Activated effector memory CD4-positive, alpha-beta T cell treated with anti-CD3 and anti-CD28 coated beads, Interleukin-2, amount 50 U/mL, for 16 hours (primary cell): Measurements from ENCODE around the gene ETFBKMT.
A peak's percentile ranks its signal among the peaks of the same experiment; 100 is the strongest.
"Not testable (repeated sequence)": the region's sequence is repeated elsewhere in the genome, so short reads cannot be mapped to it uniquely, and the experiment has no call there.

Source experiments
- DNase-seq: peaks from one replicate; pipeline ENCODE4 v3.0.0-alpha.2; 2020

ETFBKMT gene

DNA sequence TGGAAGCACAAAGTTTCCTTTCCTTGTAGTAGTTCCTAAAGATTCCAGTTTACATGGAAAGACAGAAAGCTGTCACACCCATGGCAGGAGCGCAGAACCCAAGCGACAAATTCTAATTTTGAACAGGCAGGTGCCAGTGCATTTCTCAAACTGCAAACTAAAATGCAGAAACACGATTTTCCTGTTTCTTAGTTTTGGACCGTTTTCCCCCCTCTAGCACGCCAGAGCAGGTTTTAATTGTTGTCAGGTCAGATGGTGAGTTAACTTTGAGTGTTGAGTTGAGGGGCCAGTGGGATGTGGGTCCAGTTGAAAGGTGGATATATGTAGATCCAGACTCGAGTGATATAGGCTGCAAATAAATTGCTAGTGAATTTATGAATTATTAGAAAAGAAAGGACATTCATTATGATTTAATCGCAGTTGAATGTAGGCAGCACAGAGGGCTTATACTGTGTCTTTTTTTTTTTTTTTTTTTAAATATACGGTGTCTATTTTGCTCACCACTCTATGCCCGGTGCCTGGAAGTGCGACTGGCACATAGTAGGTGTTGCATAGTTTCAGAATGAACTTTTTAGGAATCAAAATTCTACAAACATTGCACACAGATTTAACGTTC is 909 bp upstream of the ETFBKMT start:
- DNase-seq = no peak

DNA sequence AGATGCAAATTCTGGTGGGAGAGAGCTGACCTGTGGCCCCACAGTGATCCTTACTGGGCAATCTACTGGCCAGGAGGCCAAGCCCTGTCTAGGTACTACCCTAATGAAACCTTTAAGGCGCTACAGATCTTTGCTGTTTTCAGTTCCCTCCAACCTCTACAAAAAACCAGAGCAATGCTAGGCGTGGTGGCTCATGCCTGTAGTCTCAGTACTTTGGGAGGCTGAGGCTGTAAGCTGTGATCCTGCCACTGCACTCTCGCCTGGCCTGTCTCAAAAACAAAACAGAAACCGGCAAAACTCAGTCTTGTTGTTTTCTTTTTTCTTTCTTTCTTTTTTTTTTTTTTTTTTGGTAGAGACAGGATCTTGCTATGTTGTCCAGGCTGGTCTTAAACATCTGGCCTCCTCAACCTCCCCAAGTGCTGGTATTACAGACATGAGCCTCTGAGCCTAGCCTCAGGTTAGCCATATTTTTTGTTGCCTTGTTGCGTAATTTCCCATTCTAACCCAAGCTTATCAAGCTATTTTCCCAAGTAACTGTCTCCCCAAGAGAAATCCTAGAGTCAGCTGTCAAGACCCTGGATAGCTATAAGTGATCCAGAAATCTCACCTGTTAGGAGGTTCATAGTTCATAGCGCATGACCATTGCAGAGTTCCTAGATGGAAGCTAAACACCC is 2.8 kb downstream of the ETFBKMT start:
- DNase-seq = no peak

DNA sequence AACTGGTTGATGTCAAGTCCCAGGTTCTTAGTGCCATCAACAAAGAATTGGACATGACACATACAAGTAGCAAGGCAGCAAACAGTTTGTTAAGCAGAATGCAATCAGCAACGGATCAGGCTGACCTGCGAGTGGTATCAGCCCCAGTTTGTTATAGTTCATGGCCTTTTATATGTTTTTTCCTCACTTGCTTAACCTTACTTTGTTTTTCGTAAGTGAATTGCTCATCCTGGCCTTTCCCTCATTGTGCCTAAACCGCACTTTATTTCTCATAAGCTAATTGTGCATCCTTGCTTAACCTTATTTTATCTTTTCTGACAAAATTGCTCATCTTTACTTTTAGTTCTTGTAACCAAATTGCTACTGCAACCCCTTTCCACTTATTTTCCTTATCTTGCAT is 4.1 kb downstream of the ETFBKMT start:
- no peak for DNase-seq

DNA sequence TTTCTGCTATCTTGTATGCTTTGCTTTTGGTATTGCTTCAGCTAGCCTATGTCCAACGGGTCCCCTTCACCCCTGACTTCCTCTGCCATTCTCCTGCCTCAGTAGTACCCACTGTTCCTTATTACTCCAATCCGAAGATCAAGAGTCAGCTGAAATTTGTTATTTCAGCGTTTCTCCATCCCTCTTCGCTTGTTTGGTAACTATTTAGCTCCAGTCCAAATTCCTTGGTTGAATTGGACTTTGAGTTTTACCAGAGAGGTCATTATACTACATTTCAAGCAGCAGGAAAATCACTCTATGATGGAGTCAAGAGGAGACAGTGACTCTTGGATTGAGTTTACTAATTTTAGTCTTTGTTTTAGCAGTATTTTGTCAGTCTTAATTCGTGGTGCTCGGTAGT is 4.5 kb downstream of the ETFBKMT start:
- no peak for DNase-seq

DNA sequence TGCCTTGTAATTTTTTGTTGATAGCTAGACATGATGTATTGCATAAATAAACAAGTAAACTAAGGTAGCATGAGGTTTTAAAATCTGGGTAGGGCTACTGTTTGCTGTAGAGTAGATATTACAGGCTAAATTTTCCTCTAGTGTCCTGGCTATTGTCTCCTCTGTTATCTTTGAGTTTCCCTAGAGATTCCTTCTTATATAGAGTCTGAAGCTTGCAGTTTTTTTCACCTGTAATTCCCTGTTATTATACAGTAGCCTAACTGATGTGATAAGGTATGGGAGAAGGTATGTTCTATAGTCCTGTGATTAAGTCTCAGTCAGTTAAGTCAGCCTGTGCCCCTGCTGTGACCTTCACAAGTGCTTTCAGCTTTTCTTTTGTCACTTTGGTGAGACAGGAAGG is 9.5 kb downstream of the ETFBKMT start:
- no peak for DNase-seq

GRCh38 chr12:31669582-31669981 is 10.1 kb downstream of the ETFBKMT start:
- not testable (repeated sequence) for DNase-seq

DNA sequence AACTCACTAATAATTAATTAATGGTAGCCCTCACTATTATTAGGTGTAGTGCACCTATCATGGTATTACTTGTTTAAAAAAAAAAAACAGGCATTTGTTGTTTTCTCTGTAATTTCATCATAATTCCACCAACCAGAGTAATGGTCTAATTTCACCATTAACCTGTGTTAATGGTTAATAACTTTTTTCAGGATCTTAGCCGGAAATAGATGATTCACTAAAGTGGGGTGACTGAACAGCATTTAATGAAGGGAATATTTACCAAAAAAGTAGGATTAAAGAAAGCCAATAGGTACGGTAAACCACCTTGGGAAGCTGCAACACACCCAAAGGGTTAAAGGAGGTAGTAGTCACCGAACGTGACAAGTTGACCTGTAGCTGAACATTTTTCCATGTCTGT is 13.0 kb downstream of the ETFBKMT start:
- no peak for DNase-seq

DNA sequence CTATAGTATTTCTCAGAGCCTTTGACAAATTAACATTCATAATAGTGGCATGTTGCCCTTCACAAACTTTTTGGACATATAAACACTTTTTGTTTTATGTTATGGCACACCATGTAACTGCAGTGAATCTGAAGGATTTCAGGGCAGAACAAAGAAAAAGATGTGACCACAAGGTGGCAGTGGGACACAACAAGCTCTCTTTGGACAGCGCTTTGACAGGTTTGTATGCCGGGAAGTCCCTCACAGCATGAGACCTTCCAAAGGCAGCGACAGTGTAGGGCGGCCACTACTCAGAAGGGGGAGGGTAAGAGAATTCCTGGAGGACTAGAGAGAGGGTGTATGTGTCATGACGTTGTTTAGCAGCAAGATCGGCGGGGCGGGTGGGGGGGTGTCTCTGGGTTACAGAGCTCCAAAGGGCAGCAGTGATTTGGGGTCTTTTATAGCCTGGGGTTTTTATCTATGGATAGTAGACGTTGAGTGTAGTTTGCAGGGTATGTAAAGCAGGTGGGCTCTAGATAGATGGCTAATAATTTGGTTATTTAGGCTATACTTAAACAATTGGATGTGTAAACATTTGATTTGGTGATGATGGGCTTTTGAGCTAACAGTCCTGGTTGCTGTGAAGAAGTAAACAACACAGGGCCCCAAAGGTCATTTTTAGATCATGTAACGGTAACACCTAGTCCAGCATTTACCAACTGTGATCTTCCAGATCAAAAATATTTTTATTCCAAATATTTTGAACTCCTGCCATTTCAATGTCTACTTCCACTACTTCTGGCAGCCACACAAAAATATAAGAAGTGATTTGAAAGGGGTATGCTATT is 22.9 kb downstream of the ETFBKMT start:
- DNase-seq = peak; percentile 85

GRCh38 chr12:31685801-31686200 is 26.3 kb downstream of the ETFBKMT start:
- DNase-seq = no peak

- no peak for DNase-seq
Measured at GRCh38 chr12:31687101-31687527, 27.6 kb downstream of the ETFBKMT start.

- DNase-seq = not testable (repeated sequence)
Measured at GRCh38 chr12:31689921-31690320, 30.4 kb downstream of the ETFBKMT start.

- no peak for DNase-seq
Measured at GRCh38 chr12:31702047-31702446, 42.6 kb downstream of the ETFBKMT start.

GRCh38 chr12:31705621-31706020 is 46.1 kb downstream of the ETFBKMT start:
- no peak for DNase-seq

DNA sequence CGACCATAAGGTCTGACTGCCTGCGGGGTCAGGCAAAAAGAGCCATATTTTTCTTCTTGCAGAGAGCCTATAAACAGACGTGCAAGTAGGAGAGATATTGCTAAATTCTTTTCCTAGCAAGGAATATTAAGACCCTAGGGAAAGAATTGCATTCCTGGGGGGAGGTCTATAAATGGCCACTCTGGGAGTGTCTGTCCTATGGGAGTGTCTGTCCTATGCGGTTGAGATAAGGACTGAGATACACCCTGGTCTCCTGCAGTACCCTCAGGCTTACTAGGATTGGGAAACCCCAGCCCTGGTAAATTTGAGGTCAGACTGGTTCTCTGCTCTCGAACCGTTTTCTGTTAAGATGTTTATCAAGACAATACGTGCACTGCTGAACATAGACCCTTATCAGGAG is 48.6 kb downstream of the ETFBKMT start:
- not testable (repeated sequence) for DNase-seq

GRCh38 chr12:31710021-31710818 is 50.7 kb downstream of the ETFBKMT start:
- no peak for DNase-seq

DNA sequence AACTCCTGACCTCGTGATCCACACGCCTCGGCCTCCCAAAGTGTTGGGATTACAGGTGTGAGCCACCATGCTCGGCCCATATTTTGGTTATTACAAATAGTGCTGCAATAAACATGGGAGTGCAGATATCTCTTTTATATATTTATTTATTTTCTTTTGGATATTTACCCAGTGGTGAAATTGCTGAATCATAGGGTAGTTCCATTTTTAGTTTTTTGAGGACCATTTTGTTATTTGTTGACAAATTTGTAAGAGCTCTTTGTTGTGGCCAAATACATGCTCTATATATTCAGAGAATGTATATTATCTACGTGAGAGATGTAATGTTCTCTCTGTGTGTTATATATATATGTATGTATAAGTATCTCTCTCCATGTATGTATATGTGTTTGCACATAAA is 53.4 kb downstream of the ETFBKMT start:
- DNase-seq = no peak

DNA sequence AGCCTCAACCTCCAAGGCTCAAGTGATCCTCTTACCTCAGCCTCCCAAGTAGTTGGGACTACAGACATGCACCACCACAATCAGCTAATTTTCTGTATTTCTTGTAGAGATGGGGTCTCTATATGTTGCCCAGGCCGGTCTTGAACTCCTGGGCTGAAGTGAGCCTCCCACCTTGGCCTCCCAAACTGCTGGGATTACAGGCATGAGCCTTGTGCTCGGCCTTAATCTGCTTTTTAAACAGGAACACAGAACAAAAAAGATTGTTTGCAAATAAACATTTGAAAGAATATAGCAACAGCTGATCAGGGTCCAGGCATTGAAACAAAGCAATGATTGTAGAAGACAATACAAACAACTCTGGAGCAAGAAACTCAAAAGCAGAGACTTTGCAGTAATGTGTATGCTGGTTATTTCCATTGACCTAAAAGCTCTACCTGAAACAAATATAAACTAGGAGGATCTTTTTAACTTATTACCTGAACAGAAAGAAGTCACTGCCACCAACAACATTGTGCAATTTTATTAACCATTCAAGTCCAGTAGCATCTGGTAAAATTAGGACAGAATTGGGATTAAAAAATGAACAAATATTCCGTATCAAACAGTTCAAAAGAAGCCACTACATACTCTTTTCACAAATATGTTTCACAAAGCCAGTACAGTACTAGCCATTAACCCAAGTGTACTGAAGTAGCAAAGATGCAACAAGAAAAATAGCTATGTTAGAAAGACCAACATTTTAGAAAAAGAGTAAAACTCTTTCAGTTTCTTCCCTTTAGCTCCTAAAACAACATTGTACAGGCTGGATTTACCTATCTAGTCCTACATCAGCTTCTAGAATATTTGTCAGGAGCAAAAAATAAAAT is 55.2 kb downstream of the ETFBKMT start:
- no peak for DNase-seq

DNA sequence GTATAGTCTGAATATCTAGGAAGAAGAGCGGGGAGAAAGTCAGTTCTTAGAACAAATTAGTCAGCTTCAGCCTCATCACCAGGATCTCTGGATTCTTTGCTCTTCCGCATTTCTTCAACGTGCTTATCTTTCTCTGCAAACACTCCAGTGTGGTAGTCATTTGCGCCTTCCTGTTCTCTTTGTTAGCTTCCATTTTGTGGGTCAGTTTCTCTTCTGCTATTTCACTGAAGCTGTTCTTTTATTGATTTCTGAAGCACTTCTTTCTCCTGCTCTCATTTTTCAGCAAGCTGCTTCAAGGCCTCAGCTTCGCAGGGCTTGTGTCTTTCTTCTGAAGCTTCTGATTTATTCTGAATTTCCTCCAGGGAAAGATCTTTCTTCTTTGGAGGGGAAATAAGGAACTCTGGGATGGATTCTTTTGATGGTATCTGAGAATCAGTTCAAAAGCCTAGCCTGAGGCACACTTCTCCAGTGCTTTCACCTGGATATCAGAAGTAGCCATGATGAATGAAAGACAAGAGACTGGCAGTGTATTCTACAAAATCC is 55.9 kb downstream of the ETFBKMT start:
- DNase-seq = no peak

GRCh38 chr12:31716998-31717397 is 57.5 kb downstream of the ETFBKMT start:
- not testable (repeated sequence) for DNase-seq

GRCh38 chr12:31718542-31719198 is 59.2 kb downstream of the ETFBKMT start:
- DNase-seq = not testable (repeated sequence)

- no peak for DNase-seq
Measured at GRCh38 chr12:31722580-31722979, 63.1 kb downstream of the ETFBKMT start.
